SK-N-DZ (cell line): ENCODE results near the gene ORM1.
"Not testable (repeated sequence)": the region's sequence is repeated elsewhere in the genome, so short reads cannot be mapped to it uniquely, and the experiment has no call there.

Source experiments
- DNase-seq: peaks from one replicate; pipeline ENCODE4 v3.0.0-alpha.2; 2015; ENCODE audit warnings: low spot score

Gene ORM1

GRCh38 chr9:114323849-114324248, 951 bp downstream of the ORM1 start:
- DNase-seq: not testable (repeated sequence)

GRCh38 chr9:114324492-114324891, 1.6 kb downstream of the ORM1 start:
- no peak for DNase-seq

- DNase-seq: not testable (repeated sequence)
Measured at GRCh38 chr9:114324965-114325364, 2.1 kb downstream of the ORM1 start.

GRCh38 chr9:114325684-114326254, 2.9 kb downstream of the ORM1 start:
- DNase-seq: not testable (repeated sequence)

GRCh38 chr9:114327749-114328148, 4.9 kb downstream of the ORM1 start:
- DNase-seq: no peak

GRCh38 chr9:114328357-114328820, 5.5 kb downstream of the ORM1 start:
- DNase-seq: not testable (repeated sequence)

GRCh38 chr9:114328937-114329624, 6.2 kb downstream of the ORM1 start:
- not testable (repeated sequence) for DNase-seq

- DNase-seq: not testable (repeated sequence)
Measured at GRCh38 chr9:114329625-114330022, 6.7 kb downstream of the ORM1 start, which contains the start of gene ORM2. Gene ORM2 (plus strand): TSS chr9:114329869. CDS start chr9:114329905, 36 bp downstream.

GRCh38 chr9:114330636-114331035, 7.7 kb downstream of the ORM1 start:
- no peak for DNase-seq

- DNase-seq: not testable (repeated sequence)
Measured at GRCh38 chr9:114331229-114332195, 8.6 kb downstream of the ORM1 start.

GRCh38 chr9:114332474-114333040, 9.7 kb downstream of the ORM1 start:
- DNase-seq: not testable (repeated sequence)

- DNase-seq: not testable (repeated sequence)
Measured at GRCh38 chr9:114333718-114334117, 10.8 kb downstream of the ORM1 start.

GRCh38 chr9:114334490-114334889, 11.6 kb downstream of the ORM1 start:
- no peak for DNase-seq

- DNase-seq: no peak
Measured at GRCh38 chr9:114335745-114336144, 12.8 kb downstream of the ORM1 start.

GRCh38 chr9:114336157-114336556, 13.3 kb downstream of the ORM1 start:
- DNase-seq: no peak

GRCh38 chr9:114336699-114337395, 13.9 kb downstream of the ORM1 start:
- no peak for DNase-seq

- DNase-seq: no peak
Measured at GRCh38 chr9:114338187-114338586, 15.3 kb downstream of the ORM1 start.

- DNase-seq: no peak
Measured at GRCh38 chr9:114339130-114339908, 16.4 kb downstream of the ORM1 start.

- no peak for DNase-seq
Measured at GRCh38 chr9:114341152-114341830, 18.4 kb downstream of the ORM1 start.

GRCh38 chr9:114341991-114342390, 19.1 kb downstream of the ORM1 start:
- DNase-seq: no peak
